Gastroesophageal sphincter (tissue), 4 donors: Measurements from ENCODE around the gene ZBTB46. TPM values are rescaled to one million over a fixed set of nuclear protein-coding genes. Genes with fewer than 3 reads are reported as not detected.
A peak's percentile ranks its signal among the peaks of the same experiment; 100 is the strongest.

Experiments used
- ATAC-seq: fragments of 150-250 bp; one replicate; pipeline ENCODE4 v1.9.1; 2016; ENCODE audit warnings: mild to moderate bottlenecking, moderate library complexity
- H3K27ac ChIP-seq, 4 donors: fragments of 200-600 bp; sonication (generic) in 3 of 4; 1 replicate in 3 of 4; 2 replicates in 1 of 4; pipeline ENCODE4 v1.5.1; 2016 to 2019
- H3K27me3 ChIP-seq: fragments of 200-600 bp; sonication (generic); one replicate; pipeline ENCODE4 v1.5.1; 2019
- H3K36me3 ChIP-seq, 2 donors: fragments of 200-600 bp; sonication (generic); one replicate each; pipeline ENCODE4 v1.5.1; 2019; ENCODE audit warnings: control low read depth in 1 of 2
- H3K4me1 ChIP-seq, 3 donors: fragments of 200-600 bp; sonication (generic); 1 replicate in 2 of 3; 2 replicates in 1 of 3; pipeline ENCODE4 v1.5.1; 2016 to 2019; ENCODE audit warnings: control low read depth in 2 of 3
- H3K4me3 ChIP-seq, 2 donors: fragments of 200-600 bp; sonication (generic); one replicate each; pipeline ENCODE4 v1.5.1; 2019; ENCODE audit warnings: mild to moderate bottlenecking in 1 of 2, moderate library complexity in 1 of 2
- H3K9me3 ChIP-seq, 3 donors: fragments of 200-600 bp; sonication (generic); one replicate each; pipeline ENCODE4 v1.5.1; 2017 to 2019; ENCODE audit warnings: control low read depth in 2 of 3
- EP300 ChIP-seq: sonication (generic); formaldehyde crosslinking; IDR thresholded peaks from one replicate; pipeline ENCODE4 v1.6.1; 2017; ENCODE audit warnings: antibody characterized with exemption, mild to moderate bottlenecking
- POLR2A ChIP-seq, 2 donors: fragments of 450-650 bp; IDR thresholded peaks; one replicate each; pipeline ENCODE4 v1.6.1; 2017; ENCODE audit warnings: antibody characterized with exemption in 2 of 2, mild to moderate bottlenecking in 2 of 2, moderate library complexity in 1 of 2
- POLR2AphosphoS5 ChIP-seq: sonication (generic); formaldehyde crosslinking; IDR thresholded peaks from one replicate; pipeline ENCODE4 v1.6.1; 2017; ENCODE audit warnings: antibody characterized with exemption
- WGBS, 2 donors: methylation state at CpG; one replicate each; pipeline ENCODE4 v1.1.5; 2018; ENCODE audit warnings: low coverage in 1 of 2; 5-methylcytosine and 5-hydroxymethylcytosine counted together
- total RNA-seq, 4 donors: library from RNA; depleted of rRNA; stranded (reverse); fragments of >200 nt; gene quantifications; one replicate each; pipeline ENCODE4 v1.1.0, GENCODE V29; 2016
- TF ChIP-seq, protein P1 (sequence below), 4 experiments: fragments of 200-600 bp in 2 of 4; fragments of 450-650 bp in 2 of 4; sonication (generic) in 1 of 4; IDR thresholded peaks; one replicate each; pipeline ENCODE4 v1.5.1; 2017 to 2019; ENCODE audit warnings: antibody characterized with exemption in 4 of 4, mild to moderate bottlenecking in 2 of 4, moderate library complexity in 2 of 4

The ZBTB46 gene
- total RNA-seq, 4 donors from 2014 or later: 8.1 to 13.8 (median 10.2) TPM

DNA sequence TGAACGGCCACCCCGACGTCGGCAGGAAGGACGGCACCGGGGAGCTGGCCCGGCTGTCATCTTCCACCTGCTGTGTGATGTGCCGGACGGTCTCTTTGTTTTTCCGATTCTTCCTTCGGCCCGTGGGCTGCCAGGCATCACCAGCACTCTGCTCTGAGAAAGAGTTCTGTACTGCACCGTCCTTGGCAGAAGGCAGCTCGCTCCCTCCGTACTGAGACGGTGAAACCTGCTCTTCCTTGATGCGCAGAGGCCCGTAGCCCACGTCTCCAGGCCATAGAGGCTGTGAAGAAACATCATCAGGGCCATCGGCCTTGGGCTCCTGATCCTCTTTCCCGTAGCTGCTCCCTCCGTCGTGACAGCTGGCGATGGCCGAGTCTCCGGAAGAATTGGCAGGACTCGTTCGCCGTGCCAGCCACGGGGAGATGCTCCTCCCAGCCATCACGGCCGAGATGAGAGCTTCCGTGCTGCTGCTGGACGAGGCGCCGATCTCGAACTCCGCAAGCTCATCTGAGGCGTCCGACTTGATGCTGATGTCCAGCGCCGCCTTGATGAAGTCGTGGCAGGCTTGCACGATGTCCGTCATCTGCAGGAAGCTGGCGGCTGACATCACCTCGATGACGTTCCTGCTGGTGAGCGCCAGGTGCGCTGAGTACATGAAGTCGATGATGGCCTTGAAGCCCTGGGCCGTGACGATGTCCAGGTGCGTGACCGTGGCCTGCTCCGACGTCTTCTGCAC lies 41.1 kb downstream of the ZBTB46 start:
- WGBS, 2 donors: 88 to 89% methylated on average over 5 to 17 of the region's 57 CpGs
- TF ChIP-seq POLR2AphosphoS5: no peak
- no peak for TF ChIP-seq POLR2A (IDR thresholded peaks at IDR 0.05)
- TF ChIP-seq, protein P1, sequence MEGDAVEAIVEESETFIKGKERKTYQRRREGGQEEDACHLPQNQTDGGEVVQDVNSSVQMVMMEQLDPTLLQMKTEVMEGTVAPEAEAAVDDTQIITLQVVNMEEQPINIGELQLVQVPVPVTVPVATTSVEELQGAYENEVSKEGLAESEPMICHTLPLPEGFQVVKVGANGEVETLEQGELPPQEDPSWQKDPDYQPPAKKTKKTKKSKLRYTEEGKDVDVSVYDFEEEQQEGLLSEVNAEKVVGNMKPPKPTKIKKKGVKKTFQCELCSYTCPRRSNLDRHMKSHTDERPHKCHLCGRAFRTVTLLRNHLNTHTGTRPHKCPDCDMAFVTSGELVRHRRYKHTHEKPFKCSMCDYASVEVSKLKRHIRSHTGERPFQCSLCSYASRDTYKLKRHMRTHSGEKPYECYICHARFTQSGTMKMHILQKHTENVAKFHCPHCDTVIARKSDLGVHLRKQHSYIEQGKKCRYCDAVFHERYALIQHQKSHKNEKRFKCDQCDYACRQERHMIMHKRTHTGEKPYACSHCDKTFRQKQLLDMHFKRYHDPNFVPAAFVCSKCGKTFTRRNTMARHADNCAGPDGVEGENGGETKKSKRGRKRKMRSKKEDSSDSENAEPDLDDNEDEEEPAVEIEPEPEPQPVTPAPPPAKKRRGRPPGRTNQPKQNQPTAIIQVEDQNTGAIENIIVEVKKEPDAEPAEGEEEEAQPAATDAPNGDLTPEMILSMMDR (IDR thresholded peaks at IDR 0.05): no peak
- TF ChIP-seq EP300: no peak
- no peak for ATAC-seq
- Histone ChIP-seq H3K4me1 (peaks cover 0 to 19% (median 0%) of the 10 kb centered on the region in 3 donors), H3K36me3 (peaks cover 0 to 36% of the 10 kb centered on the region in 2 donors), H3K4me3 (no peak overlapping the region), H3K27ac (no peak overlapping the region), H3K9me3 (no peaks in the 10 kb centered on the region), H3K27me3 (no peaks in the 10 kb centered on the region)

DNA sequence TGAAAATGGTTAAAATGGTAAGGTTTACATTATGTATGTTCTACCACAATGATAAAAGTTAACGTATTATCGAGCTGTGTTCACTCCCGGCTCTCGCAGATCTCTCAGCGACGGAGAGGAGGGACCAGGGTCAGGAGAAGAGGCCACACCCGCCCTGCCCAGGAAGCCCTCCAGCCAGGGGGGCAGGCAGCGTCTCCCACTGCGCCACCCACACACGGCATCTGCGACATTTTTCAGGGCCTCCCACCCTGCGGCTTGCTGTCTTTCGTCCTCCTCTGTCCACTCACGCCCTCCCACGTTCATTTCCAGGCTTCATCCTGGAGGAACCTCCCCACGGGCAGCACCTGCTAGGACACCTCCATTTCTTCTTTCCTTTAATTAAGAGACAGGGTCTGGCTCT lies 43.3 kb downstream of the ZBTB46 start:
- TF ChIP-seq POLR2A (IDR thresholded peaks at IDR 0.05) (no peak), EP300 (no peak), POLR2AphosphoS5 (no peak)
- TF ChIP-seq, protein P1 (IDR thresholded peaks at IDR 0.05): no peak
- no peak for ATAC-seq
- Histone ChIP-seq H3K4me3 (no peak overlapping the region), H3K27ac (no peak overlapping the region), H3K4me1 (peaks cover 0 to 19% (median 0%) of the 10 kb centered on the region in 3 donors), H3K36me3 (peaks cover 0 to 36% of the 10 kb centered on the region in 2 donors), H3K9me3 (no peaks in the 10 kb centered on the region), H3K27me3 (no peaks in the 10 kb centered on the region)
- 81 to 83% methylated on average over 8 to 15 of the region's 16 CpGs for WGBS, 2 donors

DNA sequence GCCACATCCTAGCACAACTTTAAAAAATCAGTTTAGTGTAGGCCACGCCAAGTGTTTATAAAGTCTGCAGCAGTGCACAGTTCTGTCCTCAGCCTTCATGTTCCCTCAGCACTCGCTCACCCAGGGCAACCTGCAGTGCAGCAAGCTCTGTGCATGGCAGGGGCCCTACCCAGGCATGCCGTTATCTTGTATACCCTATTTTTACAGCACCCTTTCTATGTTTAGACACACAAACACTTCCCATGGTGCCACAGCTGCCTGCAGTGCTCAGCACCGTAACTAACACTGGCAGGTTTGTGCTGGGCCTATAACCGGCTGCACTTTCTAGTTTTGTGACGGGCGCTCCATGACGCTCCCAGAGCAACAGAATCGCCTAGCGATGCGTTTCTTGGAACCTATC lies 43.8 kb downstream of the ZBTB46 start:
- TF ChIP-seq EP300 (no peak), POLR2A (IDR thresholded peaks at IDR 0.05) (no peak), POLR2AphosphoS5 (no peak)
- TF ChIP-seq, protein P1 (IDR thresholded peaks at IDR 0.05): no peak
- 73 to 91% methylated on average over 8 to 10 of the region's 11 CpGs for WGBS, 2 donors
- Histone ChIP-seq H3K4me3 (no peak overlapping the region), H3K27ac (no peak overlapping the region), H3K36me3 (peaks cover 0 to 36% of the 10 kb centered on the region in 2 donors), H3K4me1 (peaks cover 0 to 17% (median 0%) of the 10 kb centered on the region in 3 donors), H3K27me3 (no peaks in the 10 kb centered on the region), H3K9me3 (no peaks in the 10 kb centered on the region)
- ATAC-seq: no peak

DNA sequence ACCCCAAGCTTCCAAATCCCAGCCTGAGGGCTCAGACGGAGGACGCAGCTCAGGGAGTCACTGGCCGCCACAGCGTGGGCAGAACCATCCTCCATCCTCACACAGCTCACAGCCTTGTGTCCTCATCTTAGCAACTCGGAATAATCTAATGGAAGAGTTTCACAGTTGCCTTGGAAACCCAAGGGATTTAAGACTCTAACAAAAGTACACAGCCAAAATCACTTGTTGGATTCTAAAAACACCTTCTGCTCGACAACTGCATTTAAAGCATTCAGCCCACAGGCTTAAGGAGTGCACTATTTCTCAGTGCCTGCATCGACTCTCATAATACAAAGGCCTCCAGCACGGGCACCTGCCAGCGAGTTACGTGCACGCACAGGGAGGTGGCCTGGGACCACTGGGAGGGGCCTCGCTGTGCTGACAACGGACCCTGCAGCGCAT lies 45.4 kb downstream of the ZBTB46 start:
- no peak for ATAC-seq
- no peaks in the 10 kb centered on the region for H3K27me3 ChIP-seq
- peak overlapping the region in 1 of 4 donors; percentile 11 for H3K27ac ChIP-seq
- no peak overlapping the region for H3K4me3 ChIP-seq
- peaks cover 0 to 34% of the 10 kb centered on the region in 2 donors for H3K36me3 ChIP-seq
- WGBS, 2 donors: 44 to 64% methylated on average over 6 to 9 of the region's 14 CpGs
- TF ChIP-seq POLR2A (IDR thresholded peaks at IDR 0.05) (no peak), POLR2AphosphoS5 (no peak), EP300 (no peak)
- TF ChIP-seq, protein P1 (IDR thresholded peaks at IDR 0.05): no peak
- no peaks in the 10 kb centered on the region for H3K9me3 ChIP-seq
- H3K4me1 ChIP-seq: peaks cover 0 to 12% (median 0%) of the 10 kb centered on the region in 3 donors

DNA sequence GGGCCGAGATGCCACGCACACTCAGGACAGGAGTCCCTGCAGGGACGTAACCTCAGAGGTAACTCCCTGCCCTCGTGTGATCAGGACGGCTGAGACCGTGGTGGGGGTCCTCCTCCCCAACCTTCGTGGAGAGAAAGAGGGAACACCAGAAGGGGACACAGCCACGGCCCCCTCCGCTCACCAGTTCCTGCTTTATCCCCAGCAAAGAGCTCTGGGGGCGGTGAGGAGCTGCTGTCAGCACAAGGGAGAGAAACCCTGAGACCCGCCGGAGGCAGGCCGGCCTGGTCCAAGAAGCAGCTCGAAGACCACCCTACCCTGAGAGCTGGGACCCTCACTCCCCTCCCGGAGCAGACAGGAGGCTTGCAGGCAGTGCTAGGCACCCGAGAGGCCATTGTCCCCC lies 47.1 kb downstream of the ZBTB46 start:
- Histone ChIP-seq H3K27ac (no peak overlapping the region), H3K4me3 (no peak overlapping the region), H3K36me3 (peaks cover 0 to 16% of the 10 kb centered on the region in 2 donors), H3K27me3 (no peaks in the 10 kb centered on the region), H3K9me3 (no peaks in the 10 kb centered on the region), H3K4me1 (peaks cover 0 to 12% (median 0%) of the 10 kb centered on the region in 3 donors)
- 100% methylated on average over 1 of the region's 16 CpGs; no CpG with 5 or more reads in 1 of the 2 donors for WGBS, 2 donors
- ATAC-seq: no peak
- TF ChIP-seq, protein P1 (IDR thresholded peaks at IDR 0.05): no peak
- TF ChIP-seq EP300: no peak
- TF ChIP-seq POLR2AphosphoS5: no peak
- TF ChIP-seq POLR2A (IDR thresholded peaks at IDR 0.05): no peak
